Right atrium auricular region (tissue), 2 donors: Measurements from ENCODE around the gene ARHGEF11. TPM values are rescaled to one million over a fixed set of nuclear protein-coding genes. Genes with fewer than 3 reads are reported as not detected.

Experiments used
- DNase-seq: peaks from one replicate; pipeline ENCODE4 v3.0.0-alpha.2; 2019; ENCODE audit warnings: low spot score
- H3K27ac ChIP-seq, 2 donors: fragments of 200-600 bp; sonication (generic); 1 replicate in 1 of 2; 2 replicates in 1 of 2; pipeline ENCODE4 v1.5.1; 2016 to 2019
- H3K27me3 ChIP-seq, 2 donors: fragments of 200-600 bp; sonication (generic); one replicate each; pipeline versions ENCODE4 v1.5.1 to v1.6.0; 2017 to 2019
- H3K36me3 ChIP-seq: fragments of 200-600 bp; sonication (generic); one replicate; pipeline ENCODE4 v1.5.1; 2016
- H3K4me1 ChIP-seq, 2 donors: fragments of 200-600 bp; sonication (generic); one replicate each; pipeline versions ENCODE4 v1.5.1 to v1.6.0; 2017 to 2019
- H3K4me3 ChIP-seq, 2 donors: fragments of 200-600 bp; sonication (generic); 1 replicate in 1 of 2; 2 replicates in 1 of 2; pipeline ENCODE4 v1.5.1; 2017 to 2019; ENCODE audit warnings: mild to moderate bottlenecking in 1 of 2, moderate library complexity in 1 of 2
- H3K9me3 ChIP-seq, 2 donors: fragments of 200-600 bp; sonication (generic); one replicate each; pipeline ENCODE4 v1.5.1; 2019
- total RNA-seq, 2 donors: library from RNA; depleted of rRNA; stranded (reverse); fragments of >200 nt; gene quantifications; one replicate each; pipeline ENCODE4 v1.1.0, GENCODE V29; 2016
- TF ChIP-seq, protein P1 (sequence below), 2 donors: fragments of 200-600 bp; sonication (generic); IDR thresholded peaks; one replicate each; pipeline ENCODE4 v1.5.1; 2019; ENCODE audit warnings: antibody characterized with exemption in 2 of 2

Gene ARHGEF11
- total RNA-seq, 2 donors from 2014 or later, result 26.6 to 33.5 TPM

DNA sequence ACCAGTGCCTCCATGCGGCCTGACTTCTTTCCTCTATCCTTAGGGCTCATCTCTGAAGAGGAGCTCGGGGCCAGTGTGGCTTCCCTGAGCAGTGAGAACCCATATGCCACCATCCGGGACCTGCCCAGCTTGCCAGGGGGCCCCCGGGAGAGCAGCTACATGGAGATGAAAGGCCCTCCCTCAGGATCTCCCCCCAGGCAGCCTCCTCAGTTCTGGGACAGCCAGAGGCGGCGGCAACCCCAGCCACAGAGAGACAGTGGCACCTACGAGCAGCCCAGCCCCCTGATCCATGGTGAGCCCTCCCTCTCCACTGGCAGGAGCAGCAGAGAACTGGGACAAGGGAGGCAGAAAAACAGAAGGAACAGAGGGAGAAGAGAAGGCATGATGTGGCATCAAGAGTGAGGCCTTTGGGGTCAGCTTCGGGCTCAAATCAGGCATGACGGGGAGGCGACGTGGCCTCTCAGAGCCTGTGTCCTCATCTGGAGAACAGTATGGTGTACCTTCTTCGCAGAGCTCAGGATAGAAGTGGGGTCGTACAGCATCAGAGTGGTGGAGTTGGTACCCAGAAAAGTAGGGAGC is 131.6 kb downstream of the ARHGEF11 start:
- DNase-seq, result no peak
- no peaks in the 10 kb centered on the region for H3K4me1 ChIP-seq
- H3K36me3 ChIP-seq, result peaks cover 35% of the 10 kb centered on the region
- H3K27ac ChIP-seq, result no peak overlapping the region
- TF ChIP-seq, protein P1, sequence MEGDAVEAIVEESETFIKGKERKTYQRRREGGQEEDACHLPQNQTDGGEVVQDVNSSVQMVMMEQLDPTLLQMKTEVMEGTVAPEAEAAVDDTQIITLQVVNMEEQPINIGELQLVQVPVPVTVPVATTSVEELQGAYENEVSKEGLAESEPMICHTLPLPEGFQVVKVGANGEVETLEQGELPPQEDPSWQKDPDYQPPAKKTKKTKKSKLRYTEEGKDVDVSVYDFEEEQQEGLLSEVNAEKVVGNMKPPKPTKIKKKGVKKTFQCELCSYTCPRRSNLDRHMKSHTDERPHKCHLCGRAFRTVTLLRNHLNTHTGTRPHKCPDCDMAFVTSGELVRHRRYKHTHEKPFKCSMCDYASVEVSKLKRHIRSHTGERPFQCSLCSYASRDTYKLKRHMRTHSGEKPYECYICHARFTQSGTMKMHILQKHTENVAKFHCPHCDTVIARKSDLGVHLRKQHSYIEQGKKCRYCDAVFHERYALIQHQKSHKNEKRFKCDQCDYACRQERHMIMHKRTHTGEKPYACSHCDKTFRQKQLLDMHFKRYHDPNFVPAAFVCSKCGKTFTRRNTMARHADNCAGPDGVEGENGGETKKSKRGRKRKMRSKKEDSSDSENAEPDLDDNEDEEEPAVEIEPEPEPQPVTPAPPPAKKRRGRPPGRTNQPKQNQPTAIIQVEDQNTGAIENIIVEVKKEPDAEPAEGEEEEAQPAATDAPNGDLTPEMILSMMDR (IDR thresholded peaks at IDR 0.05), result no peak
- no peak overlapping the region for H3K4me3 ChIP-seq
- no peaks in the 10 kb centered on the region for H3K27me3 ChIP-seq
- H3K9me3 ChIP-seq, result peaks cover 0 to 6% of the 10 kb centered on the region in 2 donors

DNA sequence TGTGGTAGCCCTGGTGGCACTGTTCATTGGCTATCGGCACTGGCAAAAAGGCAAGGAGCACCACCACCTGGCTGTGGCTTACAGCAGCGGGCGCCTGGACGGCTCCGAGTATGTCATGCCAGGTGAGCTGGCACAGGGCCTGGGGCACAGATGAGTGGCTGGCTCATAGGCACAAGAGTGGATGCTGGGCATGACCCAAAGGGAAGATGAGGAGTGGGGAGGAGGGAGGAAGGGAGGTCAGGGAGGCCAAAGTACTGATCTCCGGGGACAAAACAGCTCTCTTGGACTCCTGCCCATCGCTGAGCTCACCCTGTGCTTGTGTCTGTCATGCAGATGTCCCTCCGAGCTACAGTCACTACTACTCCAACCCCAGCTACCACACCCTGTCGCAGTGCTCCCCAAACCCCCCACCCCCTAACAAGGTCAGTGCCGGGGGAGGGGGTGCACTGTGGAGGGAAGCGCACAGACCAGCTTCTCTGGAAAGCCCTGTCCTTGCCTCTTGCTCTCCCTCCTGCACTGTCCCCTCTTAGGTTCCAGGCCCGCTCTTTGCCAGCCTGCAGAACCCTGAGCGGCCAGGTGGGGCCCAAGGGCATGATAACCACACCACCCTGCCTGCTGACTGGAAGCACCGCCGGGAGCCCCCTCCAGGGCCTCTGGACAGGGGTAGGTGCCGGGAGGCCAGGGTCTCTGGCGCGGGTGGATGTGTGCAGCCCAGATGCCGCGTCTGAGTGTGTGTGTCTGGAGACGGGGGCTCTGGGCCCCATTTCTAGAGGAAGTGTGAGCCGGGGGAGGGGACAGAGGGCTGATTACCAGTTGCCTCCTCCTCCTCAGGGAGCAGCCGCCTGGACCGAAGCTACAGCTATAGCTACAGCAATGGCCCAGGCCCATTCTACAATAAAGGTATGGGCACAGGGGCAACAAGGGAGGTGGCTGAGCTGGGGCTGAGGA is 132.4 kb downstream of the ARHGEF11 start:
- Histone ChIP-seq H3K36me3 (peaks cover 35% of the 10 kb centered on the region), H3K4me1 (peaks cover 0 to 7% of the 10 kb centered on the region in 2 donors), H3K27ac (no peak overlapping the region), H3K27me3 (no peaks in the 10 kb centered on the region), H3K9me3 (peaks cover 0 to 3% of the 10 kb centered on the region in 2 donors), H3K4me3 (no peak overlapping the region)
- no peak for DNase-seq
- TF ChIP-seq, protein P1 (IDR thresholded peaks at IDR 0.05), result no peak

- H3K27me3 ChIP-seq, result no peaks in the 10 kb centered on the region
- no peaks in the 10 kb centered on the region for H3K9me3 ChIP-seq
- TF ChIP-seq, protein P1 (IDR thresholded peaks at IDR 0.05), result no peak
- no peak overlapping the region for H3K27ac ChIP-seq
- no peak for DNase-seq
- peaks cover 35% of the 10 kb centered on the region for H3K36me3 ChIP-seq
- peaks cover 0 to 15% of the 10 kb centered on the region in 2 donors for H3K4me1 ChIP-seq
- no peak overlapping the region for H3K4me3 ChIP-seq
Observed at GRCh38 chr1:156912310-156912709, 133.2 kb downstream of the ARHGEF11 start.

- no peaks in the 10 kb centered on the region for H3K27me3 ChIP-seq
- H3K27ac ChIP-seq, result no peak overlapping the region
- peaks cover 35% of the 10 kb centered on the region for H3K36me3 ChIP-seq
- no peak for DNase-seq
- peaks cover 0 to 16% of the 10 kb centered on the region in 2 donors for H3K4me1 ChIP-seq
- H3K9me3 ChIP-seq, result no peaks in the 10 kb centered on the region
- TF ChIP-seq, protein P1 (IDR thresholded peaks at IDR 0.05), result no peak
- no peak overlapping the region for H3K4me3 ChIP-seq
Observed at GRCh38 chr1:156911577-156912298, 133.8 kb downstream of the ARHGEF11 start.

DNA sequence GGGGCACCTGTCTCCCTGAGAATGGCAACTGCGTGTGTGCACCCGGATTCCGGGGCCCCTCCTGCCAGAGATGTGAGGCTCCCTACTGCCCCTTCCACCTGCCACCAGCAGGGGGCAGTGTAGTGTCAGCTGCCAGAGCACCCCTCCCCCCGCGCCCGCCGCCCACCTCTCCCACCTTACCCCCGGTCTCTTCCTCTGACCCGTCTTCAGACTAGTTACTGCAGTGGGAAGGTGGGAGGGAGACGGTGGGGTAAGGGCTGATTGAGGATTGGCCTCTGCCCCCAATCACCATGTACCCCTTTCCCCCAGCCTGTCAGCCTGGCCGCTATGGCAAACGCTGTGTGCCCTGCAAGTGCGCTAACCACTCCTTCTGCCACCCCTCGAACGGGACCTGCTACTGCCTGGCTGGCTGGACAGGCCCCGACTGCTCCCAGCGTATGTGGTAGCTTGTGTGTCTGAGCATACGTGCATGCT is 135.2 kb downstream of the ARHGEF11 start:
- Histone ChIP-seq H3K27me3 (no peaks in the 10 kb centered on the region), H3K27ac (no peak overlapping the region), H3K4me1 (peaks cover 0 to 16% of the 10 kb centered on the region in 2 donors), H3K4me3 (no peak overlapping the region), H3K9me3 (no peaks in the 10 kb centered on the region), H3K36me3 (peaks cover 32% of the 10 kb centered on the region)
- DNase-seq, result no peak
- TF ChIP-seq, protein P1 (IDR thresholded peaks at IDR 0.05), result peak; percentile 68 to 89
